Stimulated activated CD8-positive, alpha-beta memory T cell treated with anti-CD3 and anti-CD28 coated beads, Interleukin-7, amount 100 ng/mL, for 48 hours (primary cell): ENCODE measurements around the gene SPATS2.

ENCODE experiments used
- DNase-seq, 2 donors: peaks; one replicate each; pipeline ENCODE4 v3.0.0-alpha.2; 2020; ENCODE audit warnings: low read depth in 1 of 2; ENCODE audit errors: extremely low read depth in 1 of 2

The SPATS2 gene

DNA sequence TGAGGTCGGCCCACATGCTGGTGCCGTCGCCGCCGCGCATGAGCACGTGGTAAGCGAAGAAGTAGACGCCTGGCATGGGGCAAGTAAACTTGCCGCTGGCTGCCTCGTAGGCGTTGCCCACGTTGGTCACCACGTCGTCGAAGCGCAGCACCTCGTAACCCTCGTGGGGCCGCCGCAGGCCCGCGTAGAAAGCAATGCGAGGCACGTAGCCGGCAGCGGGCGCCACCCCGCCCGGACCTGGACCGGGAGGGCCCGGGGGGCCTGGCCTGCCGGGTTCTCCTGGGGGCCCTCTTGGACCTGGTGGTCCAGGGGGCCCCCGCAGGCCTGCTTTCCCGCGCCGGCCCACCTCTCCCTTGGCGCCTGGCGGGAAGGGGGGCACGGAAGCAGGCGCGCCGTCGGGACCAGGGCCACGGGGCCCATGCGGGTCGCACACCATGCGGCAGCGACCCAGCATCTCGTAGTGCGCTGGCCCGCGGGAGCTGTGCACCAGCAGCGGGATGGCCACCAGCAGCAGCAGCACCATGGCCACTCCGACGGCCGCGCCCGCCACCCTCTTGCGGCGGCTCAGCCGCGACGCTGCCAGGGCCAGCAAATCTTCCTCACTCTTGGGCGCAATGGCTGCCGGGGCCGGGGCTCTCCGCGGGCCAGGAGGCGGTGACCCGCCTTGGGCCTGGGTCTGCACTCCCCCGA lies 31.2 kb upstream of the SPATS2 start:
- no peak for DNase-seq

DNA sequence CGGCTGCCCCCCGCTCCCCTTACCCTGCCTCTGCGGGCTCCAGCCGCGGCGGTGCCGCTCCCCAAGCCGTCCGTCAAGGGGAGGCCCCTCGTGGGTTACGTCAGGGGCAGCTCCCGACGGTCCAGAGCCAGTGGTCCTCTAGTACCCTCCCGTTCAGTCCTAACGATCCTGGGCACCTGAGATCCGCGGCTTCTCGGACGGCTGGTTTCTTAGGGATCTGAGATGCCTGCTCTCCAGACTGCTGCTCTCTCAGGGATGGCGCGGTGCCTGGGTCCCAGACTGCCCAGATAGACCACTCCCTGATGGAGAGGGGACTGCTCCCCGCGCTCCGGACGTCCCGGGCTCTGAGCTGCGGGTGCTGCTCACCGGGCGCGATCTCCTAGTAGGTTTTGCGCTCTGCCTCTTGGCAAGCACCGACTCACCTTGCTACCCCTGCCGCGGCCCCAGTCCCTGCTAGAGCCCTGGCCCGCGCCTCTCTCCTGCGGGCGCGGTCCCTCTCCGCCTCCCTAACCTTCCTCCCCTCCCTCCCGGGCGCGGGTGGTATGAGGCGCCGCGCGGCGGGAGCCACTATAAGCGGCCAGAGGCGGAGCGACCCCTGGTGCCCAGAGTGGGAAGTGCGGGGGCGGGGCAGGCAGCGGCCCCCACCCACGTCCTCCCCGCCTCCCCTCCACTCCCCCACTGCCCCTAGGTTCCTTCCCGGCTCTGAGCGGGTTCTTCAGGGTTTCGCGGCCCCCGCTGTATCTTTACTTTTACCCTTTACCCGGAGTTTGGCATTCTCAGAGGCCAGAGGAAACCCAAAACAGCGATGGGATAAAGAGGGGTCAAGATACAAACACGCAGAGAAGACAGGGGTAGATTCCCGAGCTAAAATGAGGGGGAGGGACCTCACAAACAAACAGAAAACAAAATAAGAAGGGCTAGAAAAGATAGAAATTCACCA lies 30.3 kb upstream of the SPATS2 start, which contains the start of gene C1QL4:
Gene C1QL4 (minus strand): TSS at position 544 of the 940 bp plus-strand sequence. CDS start 711 bp downstream, outside the sequence.
- DNase-seq, result peak; percentile 65 to 75

DNA sequence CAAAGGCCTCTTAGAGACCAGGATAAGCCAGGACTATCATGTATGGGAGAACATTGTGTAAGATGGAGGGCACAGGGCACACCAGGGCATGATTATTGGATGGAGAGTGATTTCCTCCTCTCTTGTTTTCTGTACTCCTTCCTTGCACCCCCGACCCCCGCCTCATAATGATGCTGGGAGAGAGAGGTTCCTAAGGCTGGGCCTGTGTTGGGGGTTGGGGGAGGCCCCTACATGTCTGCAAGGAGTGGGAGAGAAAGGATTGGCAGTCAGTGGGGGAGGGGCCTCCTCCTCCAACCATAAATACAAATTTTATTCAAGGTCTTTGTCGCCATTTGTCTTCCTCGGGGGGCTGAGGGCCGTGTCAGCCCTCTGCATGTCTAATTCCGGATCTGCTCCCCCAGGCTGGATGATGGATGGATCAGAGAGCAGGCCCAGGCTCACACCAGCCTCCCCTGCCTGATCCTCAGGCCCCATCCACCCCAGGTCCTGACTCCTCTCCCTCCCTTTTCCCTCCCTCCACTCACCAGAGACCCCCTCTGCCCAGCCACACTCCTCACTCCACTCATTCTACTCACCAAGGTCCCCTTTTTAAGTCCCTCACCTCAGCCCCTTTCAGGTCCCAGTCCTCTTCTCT lies 28.3 kb upstream of the SPATS2 start:
- no peak for DNase-seq

DNA sequence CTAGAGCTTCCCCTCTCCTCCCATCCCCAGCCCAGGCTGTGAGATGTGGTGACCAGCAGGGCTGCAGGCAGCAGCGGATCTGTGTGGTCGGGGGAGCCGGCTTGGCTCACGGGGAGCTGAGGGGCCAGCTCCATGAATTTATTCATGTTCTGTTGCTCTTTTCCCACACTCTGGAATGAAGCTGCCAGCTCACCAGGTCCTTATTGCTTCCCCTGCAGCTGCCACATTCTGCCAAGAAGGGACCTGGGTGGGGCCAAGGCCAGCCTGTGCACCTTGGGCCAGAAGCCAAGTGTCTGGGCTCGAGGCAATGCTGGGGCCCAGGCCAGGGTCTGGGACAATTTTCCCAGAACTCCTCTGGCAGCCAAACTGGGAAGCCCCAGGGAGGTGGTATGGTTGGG lies 27.8 kb upstream of the SPATS2 start:
- DNase-seq, result no peak

DNA sequence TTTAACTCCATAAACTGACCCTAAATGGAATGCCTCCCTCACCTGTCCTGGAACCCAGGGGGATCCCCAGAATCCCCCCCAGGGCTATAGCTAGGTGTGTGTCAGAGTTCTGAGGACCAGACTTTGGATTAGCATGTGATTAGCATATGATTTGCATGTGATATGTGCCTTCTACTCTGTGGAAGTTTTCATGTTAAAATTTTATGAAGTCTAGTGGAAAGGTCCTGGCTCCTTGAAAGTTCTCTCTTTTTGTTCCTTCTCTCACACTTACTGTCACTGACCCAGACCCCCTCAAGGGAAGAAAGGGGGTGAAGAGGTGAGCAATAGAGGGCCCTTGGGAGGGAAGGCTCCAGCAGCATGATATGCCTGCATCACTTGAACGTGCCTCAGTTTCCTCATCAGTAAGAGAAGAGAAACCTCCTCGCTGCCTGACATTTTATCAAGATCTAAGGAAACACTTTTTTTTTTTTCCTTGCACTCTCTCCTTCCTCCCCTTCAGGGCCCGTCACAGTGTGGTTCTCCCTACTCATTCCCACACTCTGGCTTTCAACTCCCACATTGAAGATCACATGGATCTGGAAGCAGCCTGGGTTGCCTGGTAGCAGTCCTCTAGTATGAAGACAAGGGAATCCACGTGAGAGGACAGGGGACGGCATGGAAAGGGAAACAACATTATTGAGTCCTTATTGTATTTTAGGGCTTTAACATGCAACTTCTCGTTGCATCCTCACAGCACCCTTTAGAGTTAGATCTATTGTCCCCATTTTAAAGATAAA lies 27.0 kb upstream of the SPATS2 start:
- DNase-seq, result no peak

DNA sequence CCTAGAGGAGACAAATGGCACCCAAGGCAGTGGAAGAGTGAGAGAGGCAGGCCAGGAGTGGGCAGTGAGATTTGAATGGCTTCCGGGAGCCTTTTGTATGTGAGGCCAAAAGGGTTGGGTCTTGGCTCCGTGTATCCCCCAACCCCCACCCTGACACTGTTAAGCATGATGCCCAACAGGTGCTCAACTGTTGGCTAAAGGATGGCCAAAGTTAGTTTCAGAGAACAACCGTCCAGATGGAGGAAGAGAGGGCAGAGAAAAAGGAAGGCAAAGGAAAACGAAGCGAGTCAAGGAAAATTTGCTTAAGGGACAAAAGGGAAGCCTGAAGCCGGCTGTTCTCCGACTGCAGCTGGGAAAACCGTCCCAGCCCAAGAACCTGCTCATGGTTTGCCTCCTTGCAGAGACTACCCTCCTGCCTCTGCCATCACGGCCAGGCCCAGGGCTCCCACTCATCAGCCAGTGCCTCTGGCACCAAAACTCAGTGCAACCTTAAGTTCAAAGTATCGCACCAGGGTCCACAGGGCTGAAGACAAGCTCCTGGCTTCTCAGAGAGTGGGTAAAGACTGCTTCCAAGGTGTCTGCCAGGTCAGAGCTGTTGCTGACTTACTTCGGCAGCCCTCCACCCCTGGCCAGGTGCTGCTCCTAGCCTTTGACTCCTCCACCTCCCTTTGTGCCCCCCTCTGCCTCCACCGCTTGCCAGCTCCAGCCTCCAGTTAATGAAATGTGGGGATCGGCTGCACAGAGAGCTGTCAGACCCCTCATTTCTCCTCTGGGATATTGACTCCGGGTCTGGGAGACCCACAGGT lies 26.1 kb upstream of the SPATS2 start:
- DNase-seq, result no peak

DNA sequence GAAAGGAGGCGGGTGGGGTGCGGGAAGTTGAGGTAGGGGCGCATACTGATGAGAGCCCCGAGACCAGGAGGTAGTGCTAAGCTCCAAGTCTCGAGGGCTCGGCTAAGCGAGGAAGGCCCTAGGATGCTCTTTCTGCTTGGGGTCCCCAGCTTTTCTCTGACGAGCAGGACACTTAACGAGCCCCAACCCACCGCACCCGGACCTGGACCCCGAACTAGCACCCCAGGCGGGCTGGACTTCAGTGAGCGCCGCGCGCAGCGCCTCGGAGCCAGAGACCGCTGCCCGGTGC lies 25.5 kb upstream of the SPATS2 start:
- no peak for DNase-seq

DNA sequence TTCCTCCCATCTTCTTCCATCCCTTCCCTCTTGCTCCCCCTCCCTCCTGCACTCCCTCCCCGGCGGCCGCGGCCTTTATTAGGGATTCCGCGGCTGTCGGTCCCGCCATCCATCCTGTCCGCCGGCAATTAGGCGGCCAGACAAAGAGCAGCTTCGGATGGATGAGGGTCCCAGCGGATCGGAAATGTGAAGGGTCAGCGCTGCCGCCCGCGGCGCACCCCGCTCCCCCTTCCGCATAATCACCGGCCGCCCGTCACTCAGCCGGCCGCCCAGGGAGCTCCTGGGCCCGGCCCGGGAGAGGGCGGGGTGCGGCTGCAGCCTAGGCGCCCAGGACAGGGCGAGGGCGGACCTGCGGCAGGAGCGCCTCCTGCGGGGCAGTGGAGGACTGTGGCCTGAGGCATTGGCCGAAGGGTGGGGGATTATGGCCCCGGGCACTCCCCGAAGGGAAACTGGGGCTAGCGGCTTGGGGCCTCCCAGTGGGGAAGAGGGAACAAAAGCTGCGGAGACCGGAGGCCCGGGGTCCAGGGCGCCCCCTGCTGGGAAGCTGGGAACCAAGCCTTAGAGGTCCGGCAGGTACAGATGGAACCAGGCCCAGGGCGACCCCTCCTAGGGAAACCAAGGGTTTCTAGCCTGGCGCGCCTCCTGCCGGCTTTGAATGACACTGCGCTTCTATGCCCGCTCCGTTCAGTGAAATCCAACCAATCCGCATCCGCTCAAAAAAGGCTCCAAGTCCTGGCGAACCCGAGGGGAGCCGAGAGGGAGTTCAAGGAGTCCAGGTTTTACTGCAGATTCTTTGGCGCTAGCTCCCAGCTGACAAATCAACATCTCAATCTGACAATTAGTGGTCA lies 25.0 kb upstream of the SPATS2 start:
- DNase-seq, result peak; percentile 65 to 75

DNA sequence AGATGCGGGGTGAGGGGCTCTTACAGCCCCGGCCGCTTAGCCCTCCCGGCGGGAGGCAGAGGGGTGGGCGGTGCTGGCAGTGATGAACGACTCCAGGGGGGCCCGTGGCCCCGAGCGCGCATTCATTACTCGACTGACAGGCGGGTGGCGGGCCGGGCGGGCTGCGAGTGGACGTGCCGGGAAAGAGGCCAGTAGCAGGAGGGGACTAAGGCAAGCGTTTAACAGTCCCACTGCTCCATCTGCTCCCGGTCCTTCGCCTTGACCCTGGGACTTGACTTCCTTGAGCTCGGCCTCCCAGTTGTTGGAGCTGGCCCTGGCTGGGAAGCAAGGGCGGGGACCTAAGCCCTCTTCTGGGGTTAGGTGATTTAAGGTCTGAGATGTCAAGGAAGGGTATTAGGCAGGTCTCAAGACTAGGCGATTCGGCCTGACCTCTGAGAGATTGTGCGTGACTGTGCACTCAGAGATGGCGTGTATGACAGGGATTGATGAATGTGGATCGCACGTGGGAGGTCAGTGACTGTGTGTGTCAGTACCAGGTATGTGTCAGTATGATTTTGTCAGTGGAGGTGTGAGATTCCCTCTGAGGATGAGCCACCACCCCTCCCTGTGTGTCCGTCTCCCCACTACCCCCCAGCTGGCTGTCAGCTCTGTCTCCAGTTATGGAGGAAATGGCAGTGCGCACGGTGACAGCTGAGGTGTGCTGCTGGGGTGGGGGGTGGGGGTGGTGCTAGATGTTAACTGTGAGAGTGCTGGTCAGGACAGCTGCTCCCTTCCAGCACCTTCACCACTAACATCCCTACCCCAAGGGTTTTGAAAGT lies 24.1 kb upstream of the SPATS2 start:
- DNase-seq, result peak in 1 of 2 donors; percentile 46

DNA sequence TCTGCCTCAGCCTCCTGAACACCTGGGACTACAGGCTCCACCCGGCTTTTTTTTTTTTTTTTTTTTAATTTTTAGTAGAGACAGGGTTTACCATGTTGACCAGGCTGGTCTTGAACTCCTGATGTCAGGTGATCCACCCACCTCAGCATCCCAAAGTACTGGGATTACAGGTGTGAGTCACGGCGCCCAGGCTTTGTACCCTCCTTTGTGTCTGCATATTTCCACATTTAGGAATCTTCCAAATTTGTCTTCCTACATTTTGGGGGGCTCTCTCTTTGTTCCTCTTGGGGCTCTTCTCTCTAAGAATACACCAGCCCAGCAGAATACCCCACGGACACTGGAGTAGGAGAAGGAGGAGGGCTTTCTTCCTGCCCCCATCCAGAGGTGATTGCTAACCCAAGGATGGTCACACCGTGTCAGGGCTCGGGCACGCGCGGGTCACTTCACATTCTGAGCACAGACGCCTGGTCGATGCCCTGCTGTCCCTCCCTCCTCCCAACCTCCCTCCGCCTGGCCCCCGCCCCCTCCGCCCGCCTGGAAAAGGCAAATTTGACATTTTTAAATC lies 22.7 kb upstream of the SPATS2 start:
- no peak for DNase-seq

DNA sequence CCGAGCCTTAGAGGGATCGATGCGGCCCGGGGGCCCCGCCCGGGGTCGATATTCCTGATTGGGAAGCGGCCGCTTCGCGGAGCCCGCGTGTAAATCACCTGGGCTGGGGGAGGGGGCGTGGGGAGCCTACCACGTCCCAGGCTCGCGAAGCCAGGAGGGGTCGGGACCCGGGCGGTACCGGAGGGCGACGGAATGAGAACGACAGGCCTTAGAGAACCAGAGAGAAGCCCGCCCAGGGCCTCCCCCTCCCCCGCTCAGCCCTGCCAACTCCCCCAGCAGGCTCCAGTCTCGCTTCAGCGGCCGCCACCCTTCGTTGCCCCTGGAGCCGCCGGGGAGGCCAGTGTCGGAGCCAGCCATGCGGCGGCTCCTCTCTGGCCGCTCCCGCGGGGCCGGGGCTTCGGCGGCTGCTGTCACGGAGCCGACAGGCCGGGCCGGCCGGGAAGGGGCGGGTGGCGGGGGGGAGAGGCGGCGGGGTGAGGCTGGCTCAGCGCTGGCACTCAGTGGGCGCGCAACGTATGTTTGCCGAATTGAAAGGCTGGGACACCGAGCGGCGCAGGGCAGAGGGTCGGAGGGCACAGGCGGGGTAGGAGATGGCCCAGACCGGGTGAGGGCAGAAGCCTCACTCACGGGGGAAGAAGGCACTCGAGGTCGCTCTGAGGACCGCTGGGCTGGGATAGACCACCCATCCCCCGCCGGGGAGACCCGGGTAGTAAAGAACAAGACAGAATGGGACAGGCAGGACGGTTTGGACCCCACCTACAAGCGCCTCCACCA lies 22.0 kb upstream of the SPATS2 start:
- DNase-seq, result no peak

DNA sequence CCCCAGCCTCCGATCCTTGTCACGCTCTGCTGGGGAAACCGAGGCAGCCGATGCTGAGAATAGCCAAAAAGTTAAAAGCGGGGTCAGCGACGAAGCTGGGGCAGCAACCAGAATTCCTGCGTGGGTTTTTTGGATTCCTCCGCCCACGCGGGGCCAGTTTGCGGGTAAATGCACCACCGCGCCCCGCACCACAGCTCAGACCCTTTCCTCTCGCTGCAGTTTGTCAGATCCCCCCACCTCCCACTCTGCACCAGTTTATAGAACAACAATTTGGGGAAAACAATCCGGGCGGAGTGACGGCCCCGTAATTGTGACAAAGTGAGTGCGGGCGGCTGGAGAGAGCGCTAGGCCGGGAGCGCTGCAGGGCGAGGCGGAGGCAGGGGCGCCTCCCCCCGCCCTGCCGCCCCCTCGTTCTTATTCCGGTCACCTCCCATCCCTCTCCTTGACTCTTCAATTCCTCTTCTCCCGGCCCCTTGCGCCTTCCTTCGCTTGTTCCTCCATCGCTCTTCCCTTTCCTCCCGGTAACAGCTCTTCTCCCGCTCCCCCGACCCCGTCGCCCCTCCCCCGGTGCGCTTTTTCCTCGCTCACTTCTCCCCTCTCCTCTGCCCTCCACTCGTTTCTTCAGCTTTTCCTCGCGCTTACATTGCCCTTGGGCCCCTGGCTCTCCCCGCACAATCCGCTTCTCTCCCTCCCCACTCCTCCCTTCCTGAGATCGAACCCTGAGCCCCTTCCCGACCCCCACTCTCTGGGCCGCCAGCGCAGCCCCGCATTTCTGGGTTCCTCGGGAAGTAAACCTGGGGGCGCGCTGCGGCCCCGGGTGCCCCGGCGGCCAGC lies 21.2 kb upstream of the SPATS2 start:
- no peak for DNase-seq

DNA sequence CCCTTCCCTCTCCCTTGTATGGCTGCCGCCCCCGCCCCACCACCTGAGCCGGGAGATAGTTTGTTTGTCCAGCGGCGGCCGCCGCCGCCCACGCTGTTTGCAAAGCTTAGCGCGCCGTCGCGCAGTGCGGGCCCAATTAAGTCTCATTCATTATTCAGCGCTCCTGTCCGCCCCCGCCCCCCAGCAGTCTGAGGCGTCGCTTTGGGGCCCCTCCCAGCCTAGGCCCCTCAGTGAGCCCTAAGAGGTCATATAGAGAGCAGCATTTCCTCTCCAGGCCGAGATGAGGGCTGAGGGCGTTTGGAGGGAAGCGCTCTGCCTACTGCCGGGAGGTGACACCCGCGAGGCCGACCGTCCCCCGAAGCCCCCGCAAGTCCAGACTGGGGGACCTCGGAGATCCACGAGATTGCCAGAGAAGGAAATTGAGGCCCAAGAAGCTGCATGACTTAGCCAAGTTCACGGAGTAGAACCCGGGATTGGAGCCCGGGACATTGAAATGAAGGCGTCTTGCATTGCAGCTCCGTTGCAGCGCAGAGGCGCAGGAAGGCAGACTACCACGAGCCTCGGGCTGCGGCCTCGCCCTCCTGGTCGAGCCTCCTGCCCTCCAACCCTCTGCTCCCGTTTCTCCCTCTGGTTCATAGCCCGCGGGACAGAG lies 20.5 kb upstream of the SPATS2 start, which contains the start of gene DNAJC22:
Gene DNAJC22 (plus strand): TSS at position 230 of the 652 bp plus-strand sequence. CDS start 1,985 bp downstream, outside the sequence.
- DNase-seq, result no peak

DNA sequence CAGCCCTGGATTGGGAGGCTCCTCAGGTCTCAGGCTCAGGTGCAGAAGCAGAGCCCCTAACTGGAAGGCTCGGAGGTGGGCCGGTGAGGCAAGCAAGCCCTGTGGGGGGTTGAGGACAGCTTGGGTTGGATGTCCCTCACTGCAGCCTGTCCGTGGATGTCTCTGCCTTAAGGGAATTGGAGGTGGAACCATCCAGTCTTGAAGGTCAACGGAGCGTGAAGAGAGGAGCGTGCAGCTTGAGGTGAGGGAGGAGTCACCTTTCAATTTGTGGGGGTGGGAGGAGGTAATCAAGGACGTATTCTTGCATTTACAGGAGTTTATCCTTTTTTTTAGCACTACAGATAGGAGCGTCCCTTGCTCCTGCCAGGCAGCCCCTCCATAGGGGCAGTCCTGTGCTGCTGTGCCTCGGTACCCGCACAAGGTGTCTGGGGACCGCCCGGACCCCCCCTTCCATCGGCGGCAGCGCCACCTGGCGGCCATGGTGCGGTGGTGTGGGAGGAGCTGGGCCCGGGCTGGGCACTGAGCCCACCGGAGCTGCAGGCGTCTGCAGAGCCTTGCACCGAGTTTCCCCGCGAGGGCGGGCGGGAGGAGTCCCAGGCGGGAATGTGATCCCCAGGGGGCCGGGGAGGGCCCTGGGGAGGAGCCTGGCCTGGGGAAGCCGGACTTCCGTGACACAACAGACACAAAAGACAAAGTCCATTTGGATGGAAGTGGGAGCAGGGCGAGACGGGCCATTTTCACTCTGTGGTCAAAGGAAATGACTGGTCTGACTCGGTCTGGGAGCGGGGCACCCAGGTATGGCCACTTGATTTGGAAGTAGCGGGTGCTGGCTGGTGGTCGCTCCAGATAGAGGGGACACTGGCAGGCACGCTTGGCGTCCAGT lies 19.7 kb upstream of the SPATS2 start:
- DNase-seq, result peak; percentile 53 to 63

DNA sequence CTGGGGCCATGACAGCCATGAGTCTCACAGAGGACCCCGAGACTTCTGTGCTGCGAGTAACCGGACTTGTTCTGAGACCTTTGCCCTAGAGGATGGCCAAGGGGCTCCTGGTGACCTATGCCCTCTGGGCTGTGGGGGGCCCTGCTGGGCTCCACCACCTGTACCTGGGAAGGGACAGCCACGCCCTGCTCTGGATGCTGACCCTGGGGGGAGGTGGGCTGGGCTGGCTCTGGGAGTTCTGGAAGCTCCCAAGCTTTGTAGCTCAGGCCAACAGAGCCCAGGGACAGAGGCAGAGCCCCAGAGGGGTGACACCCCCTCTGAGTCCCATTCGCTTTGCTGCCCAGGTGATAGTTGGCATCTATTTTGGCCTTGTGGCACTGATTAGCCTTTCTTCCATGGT lies 18.5 kb upstream of the SPATS2 start:
- no peak for DNase-seq
